ENCODE measurements around the gene TMEM175. TPM values are rescaled to one million over a fixed set of nuclear protein-coding genes. Genes with fewer than 3 reads are reported as not detected.
"Not testable (repeated sequence)": the region's sequence is repeated elsewhere in the genome, so short reads cannot be mapped to it uniquely, and the experiment has no call there.

Gene TMEM175
- total RNA-seq, 8 experiments from 2014 or later = 12.0 to 31.3 (median 27.3) TPM

DNA sequence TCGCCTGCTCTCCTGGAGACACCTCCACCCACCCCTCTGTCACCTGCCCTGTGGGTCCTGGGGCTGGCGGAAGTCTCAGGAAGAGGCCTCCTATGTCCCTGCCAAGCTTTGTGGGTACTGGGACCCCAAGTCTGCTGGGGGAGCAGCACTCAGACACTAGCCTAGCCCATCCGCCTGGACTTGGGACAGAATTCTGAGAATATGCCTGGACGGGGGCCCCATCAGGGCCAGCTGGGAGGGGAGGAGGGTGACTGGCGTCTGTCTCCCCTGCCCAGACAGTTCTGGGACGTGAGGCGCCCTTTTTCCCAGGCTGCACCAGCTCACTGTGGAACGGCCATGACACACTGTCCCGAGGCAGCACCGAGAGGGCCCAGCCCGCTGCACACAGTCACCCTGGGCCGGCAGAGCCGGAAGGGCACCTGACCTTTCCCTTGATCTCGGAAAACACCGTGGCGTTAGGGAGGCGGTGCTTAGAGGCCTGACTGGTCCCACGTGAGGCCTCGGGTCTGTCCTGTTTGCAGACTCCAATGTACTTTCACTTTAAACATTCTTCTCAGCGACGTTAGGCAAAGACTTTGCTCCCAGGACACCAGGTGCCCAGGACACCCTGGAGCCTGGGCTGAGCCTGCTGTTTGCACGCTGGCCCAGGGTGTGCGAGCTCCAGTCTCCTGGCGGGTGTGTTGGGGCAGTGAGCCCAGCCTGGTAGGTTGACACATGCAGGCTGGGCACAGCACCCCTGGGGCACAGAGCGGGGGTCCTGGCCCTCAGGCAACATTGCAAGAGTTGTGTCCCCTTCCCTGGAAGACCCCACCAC lies 60.2 kb downstream of the TMEM175 start:
- Histone ChIP-seq H3K4me1 (replicated peaks in 1 of 2) (peaks cover 3 to 6% of the 10 kb centered on the region in 2 donors), H3K4me3 (no peak overlapping the region), H3K27ac (no peak overlapping the region)
- ATAC-seq (replicated peaks in 6 of 8) = peak in 5 of 8 experiments; percentile 11 to 42 (median 29)
- 56% methylated on average over 7 of the region's 25 CpGs; no CpG with 5 or more reads in 9 of the 10 experiments for WGBS, 10 experiments
- in situ Hi-C loops (cut with MboI; ENCODE audit: low pct_unique_long_range_greater_than_20kb in 2 of 9, low sequenced_read_pairs in 9 of 9, unreplicated experiment in 9 of 9) = no loop called here

DNA sequence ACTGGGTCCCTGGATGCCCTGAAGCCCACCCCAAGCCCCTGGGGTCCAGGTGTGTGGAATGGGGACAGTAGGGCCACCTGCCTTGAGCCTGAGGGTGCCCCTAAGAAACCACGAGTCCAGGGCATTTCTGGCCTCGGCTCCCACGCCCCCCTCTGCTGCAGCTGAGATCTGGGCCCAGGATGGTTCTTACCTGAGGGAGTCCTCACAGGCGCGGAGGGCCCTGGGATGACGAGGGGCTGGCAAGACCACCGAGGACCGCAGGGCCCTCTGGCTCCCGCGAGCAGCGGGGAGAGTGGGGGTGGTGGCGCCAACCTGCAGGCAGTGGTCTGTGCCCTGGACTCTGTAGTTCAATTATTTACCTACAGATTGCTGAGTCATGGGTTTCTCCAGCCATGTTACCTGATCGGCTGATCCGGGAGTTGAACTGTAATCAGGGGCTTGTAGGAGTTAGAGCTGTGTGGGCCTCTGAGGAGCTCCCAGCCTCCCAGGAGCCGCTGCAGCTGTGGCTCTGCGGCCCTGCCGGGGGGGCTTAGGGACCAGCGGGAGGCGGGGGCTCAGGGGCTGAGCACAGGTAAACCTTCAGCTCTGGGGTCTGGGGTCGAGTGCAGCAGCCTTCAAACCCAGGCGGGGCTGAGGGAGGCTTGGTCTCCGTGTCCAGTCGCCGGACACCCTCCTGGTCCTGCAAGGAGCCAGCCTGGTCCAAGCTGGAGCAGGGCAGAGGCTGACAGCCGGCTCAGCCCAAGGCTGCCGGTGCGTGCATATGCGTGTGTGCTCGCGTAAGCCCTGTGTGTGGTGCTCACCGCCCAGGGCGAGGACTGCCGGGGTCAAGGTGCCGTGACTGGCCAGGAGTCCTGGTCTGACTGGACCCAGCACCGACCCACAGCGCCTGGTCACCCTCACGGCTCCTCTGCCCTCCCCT lies 61.1 kb downstream of the TMEM175 start, which contains the start of gene SLC26A1:
TSS of gene SLC26A1 (minus strand) at position 294 of the 919 bp plus-strand sequence. CDS start 1,701 bp downstream, outside the sequence.
- Histone ChIP-seq H3K4me1 (replicated peaks in 1 of 2) (peaks cover 5 to 8% of the 10 kb centered on the region in 2 donors), H3K27ac (no peak within 1 kb of the TSS), H3K4me3 (no peak within 1 kb of the TSS)
- in situ Hi-C loops (cut with MboI; ENCODE audit: low pct_unique_long_range_greater_than_20kb in 2 of 9, low sequenced_read_pairs in 9 of 9, unreplicated experiment in 9 of 9) = no loop called here
- peak in 4 of 8 experiments; percentile 5 to 45 (median 18) for ATAC-seq (replicated peaks in 6 of 8)
- 85 to 100% methylated on average over 3 to 5 of the region's 37 CpGs; no CpG with 5 or more reads in 8 of the 10 experiments for WGBS, 10 experiments

DNA sequence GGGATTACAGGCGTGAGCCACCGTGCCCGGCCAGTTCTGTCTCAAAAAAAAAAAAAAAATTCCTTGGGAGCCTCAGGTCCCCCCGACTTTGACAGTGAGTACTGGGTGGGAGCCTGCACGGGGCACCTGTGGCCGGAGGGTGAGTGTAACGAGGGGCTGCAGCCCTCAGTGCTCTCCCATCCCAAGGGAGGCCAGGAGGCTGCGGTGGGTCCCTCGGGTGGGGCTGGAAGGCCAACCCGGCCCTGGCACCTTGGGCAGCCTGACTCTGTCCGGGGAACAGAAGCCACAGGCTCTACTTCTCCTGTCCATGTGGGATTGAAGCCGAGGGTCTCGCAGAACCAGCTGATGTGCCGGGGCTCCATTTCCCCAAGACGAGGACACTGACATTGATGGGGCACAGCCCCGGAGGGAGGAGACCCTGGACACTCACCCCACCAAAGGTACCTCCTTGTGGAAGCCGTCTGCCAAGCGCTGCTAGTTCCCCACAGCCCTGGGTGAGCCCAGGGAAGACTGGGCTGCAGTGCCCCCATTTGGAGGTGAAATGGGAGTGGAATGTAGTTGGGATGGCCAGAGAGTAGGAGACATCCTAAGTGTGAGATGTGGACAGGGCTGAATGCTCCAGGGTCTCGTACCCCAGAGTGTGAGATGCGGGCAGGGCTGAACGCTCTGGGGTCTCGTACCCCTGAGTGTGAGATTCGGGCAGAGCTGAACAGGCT lies 63.2 kb downstream of the TMEM175 start:
- no peak for ATAC-seq (replicated peaks in 6 of 8)

DNA sequence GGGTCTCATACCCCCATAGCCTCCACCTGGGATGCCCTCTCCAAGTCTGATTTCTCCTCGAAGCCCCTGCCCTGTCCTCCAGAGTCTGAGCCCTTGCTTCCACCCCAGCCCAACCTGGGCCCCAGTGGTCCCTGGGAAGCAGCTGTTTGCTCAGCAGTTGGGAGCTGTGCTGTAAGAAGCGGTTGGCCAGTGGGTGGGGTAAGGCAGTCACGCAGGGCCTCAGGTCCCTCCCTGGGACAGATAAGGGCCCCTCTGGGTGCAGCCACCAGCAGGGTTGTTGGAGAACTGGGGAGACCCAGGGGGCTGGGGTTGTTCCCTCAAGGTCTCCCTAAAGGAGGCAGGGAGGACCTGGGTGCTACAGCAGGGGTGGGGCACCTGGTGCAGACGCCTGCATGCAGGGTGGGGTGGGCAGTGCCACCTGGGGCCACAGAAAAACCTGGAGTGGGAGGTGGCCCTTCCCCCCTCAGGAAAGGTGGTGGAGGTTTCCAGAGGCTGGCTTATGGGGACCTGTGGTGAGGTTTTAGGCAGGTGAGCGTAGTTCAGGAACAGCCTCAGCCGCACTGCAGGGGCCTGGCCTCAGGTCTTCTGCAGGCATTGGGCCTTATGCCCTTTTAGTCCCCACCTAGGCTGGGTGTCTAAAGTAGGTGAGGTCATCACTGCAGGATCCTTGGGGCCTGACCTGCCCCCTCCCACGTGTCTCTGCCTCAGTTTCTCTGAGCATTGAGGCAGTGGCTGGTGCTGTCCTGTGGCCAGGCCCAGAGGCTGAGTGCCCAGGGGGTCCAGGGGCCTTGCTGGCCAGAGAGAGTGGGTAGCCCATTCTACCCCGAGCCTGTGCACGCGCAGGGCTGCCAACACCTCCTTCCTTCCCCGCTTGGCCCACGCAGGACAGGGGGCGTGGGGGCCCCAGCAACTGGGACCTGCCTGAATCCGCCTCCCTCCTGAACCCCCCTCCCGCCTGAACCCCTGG lies 64.1 kb downstream of the TMEM175 start:
- Histone ChIP-seq H3K4me3 (peak overlapping the region in 1 of 5 donors; percentile 25), H3K4me1 (replicated peaks in 1 of 2) (peaks cover 5 to 8% of the 10 kb centered on the region in 2 donors), H3K27ac (no peak overlapping the region)
- ATAC-seq (replicated peaks in 6 of 8) = peak in 2 of 8 experiments; percentile 0 to 3
- in situ Hi-C loops (cut with MboI; ENCODE audit: low pct_unique_long_range_greater_than_20kb in 2 of 9, low sequenced_read_pairs in 9 of 9, unreplicated experiment in 9 of 9) = no loop called here
- WGBS, 10 experiments = 60% methylated on average over 1 of the region's 15 CpGs; no CpG with 5 or more reads in 9 of the 10 experiments

More for the DNA sequence above, 63.2 kb downstream of the TMEM175 start:
- peaks cover 5 to 8% of the 10 kb centered on the region in 2 donors for H3K4me1 ChIP-seq (replicated peaks in 1 of 2)
- H3K4me3 ChIP-seq = no peak overlapping the region
- in situ Hi-C loops (cut with MboI; ENCODE audit: low pct_unique_long_range_greater_than_20kb in 2 of 9, low sequenced_read_pairs in 9 of 9, unreplicated experiment in 9 of 9) = no loop called here
- WGBS, 10 experiments = 80 to 87% (median 82%) methylated on average over 1 to 5 of the region's 23 CpGs; no CpG with 5 or more reads in 6 of the 10 experiments
- no peak overlapping the region for H3K27ac ChIP-seq

DNA sequence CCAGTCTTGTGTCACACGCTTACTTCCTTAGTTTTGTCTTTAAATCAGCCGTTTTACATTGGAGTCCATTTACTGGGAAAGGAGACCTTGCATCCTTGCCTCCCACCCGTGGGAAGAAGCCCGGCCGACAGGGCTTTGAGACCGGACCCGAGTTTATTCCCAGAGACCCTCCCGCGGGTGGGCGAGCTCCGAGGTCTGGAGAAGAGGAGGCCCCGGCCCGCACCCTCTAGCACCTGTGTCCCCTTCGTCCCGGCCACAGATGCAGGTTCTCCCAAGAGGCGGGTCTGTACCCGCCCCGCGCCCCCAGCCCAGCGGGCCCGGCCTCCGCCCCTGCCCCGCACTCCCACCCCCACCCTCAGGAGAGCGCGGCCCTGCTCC lies 64.7 kb downstream of the TMEM175 start:
- H3K4me1 ChIP-seq (replicated peaks in 1 of 2) = peaks cover 5 to 10% of the 10 kb centered on the region in 2 donors
- H3K4me3 ChIP-seq = peak overlapping the region; percentile 14 to 35 (median 28)
- no CpG with 5 or more reads among the region's 25 CpGs for WGBS, 10 experiments
- no peak overlapping the region for H3K27ac ChIP-seq
- in situ Hi-C loops (cut with MboI; ENCODE audit: low pct_unique_long_range_greater_than_20kb in 2 of 9, low sequenced_read_pairs in 9 of 9, unreplicated experiment in 9 of 9) = no loop called here
- peak in 5 of 8 experiments; percentile 2 to 42 (median 33) for ATAC-seq (replicated peaks in 6 of 8)

DNA sequence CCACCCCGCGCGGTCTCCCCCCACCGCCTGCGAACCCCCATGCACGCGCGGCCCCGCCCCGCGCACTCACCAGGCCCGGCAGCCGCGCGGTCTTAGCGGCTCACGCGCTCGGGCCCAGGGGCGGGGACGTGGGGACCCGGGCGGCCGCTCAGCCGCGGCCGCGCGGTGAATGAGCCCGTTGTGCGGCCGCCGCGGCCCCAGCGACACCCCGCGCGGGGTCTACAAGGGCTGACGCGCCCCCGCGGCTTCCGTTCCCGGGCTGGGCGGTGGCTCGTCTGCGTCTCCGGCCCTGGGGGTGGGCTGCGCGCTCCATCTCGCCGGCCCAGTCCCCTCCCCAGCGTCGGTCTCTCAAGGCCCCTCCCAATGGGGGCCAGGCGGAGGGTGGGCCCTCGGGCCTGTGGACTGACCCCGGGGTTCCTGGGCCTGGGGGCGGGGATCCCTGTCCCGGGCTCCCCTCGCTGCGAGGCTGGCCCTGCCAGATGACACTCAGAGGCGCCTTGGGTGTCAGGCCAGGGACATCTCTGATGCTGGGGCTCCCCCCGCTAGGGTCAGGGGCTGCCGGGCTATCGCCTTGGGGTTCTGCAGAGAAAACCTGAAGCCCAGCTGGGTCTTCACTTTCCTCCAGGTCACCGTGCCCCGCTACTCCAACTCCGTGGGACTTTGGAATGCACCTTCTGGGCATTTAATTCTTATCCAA lies 65.3 kb downstream of the TMEM175 start:
- WGBS, 10 experiments = 13% methylated on average over 6 of the region's 68 CpGs; no CpG with 5 or more reads in 9 of the 10 experiments
- H3K27ac ChIP-seq = no peak overlapping the region
- ATAC-seq (replicated peaks in 6 of 8) = peak; percentile 50 to 79 (median 74)
- peak overlapping the region; percentile 14 to 35 (median 28) for H3K4me3 ChIP-seq
- in situ Hi-C loops (cut with MboI; ENCODE audit: low pct_unique_long_range_greater_than_20kb in 2 of 9, low sequenced_read_pairs in 9 of 9, unreplicated experiment in 9 of 9) = no loop called here
- peaks cover 5 to 15% of the 10 kb centered on the region in 2 donors for H3K4me1 ChIP-seq (replicated peaks in 1 of 2)

DNA sequence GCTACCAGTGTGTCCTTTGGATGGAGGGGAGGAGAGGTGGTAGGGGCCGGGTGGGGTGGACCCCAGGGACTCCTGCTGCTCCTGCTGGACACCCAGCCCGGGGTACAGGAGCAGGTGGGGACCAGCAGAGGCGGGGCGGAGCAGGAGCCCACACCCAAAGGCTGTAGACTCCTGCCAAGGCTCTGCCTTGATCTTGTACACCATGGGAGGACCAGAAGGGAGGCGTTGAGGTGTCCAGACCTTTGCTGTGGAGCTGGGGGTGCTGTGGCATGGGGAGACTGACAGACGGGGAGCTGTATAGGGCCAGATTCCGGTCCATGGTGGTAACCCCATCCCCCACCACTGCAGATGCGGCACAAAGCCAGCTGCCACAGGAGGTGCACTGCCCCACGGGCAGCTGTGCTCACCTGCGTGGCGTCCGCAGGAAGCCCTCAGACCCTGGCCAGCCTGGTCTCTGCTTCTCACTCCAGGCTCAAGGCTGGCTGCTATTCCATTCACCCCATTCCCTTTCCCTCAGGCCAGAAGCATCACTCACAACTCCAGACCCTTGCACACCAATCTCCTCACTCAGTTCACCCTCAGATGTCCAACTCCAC lies 65.9 kb downstream of the TMEM175 start:
- H3K4me1 ChIP-seq (replicated peaks in 1 of 2) = peaks cover 5 to 13% of the 10 kb centered on the region in 2 donors
- in situ Hi-C loops (cut with MboI; ENCODE audit: low pct_unique_long_range_greater_than_20kb in 2 of 9, low sequenced_read_pairs in 9 of 9, unreplicated experiment in 9 of 9) = no loop called here
- no peak overlapping the region for H3K4me3 ChIP-seq
- WGBS, 10 experiments = 34 to 63% methylated on average over 4 to 8 of the region's 12 CpGs; no CpG with 5 or more reads in 8 of the 10 experiments
- ATAC-seq (replicated peaks in 6 of 8) = peak in 2 of 8 experiments; percentile 2 to 5
- no peak overlapping the region for H3K27ac ChIP-seq

DNA sequence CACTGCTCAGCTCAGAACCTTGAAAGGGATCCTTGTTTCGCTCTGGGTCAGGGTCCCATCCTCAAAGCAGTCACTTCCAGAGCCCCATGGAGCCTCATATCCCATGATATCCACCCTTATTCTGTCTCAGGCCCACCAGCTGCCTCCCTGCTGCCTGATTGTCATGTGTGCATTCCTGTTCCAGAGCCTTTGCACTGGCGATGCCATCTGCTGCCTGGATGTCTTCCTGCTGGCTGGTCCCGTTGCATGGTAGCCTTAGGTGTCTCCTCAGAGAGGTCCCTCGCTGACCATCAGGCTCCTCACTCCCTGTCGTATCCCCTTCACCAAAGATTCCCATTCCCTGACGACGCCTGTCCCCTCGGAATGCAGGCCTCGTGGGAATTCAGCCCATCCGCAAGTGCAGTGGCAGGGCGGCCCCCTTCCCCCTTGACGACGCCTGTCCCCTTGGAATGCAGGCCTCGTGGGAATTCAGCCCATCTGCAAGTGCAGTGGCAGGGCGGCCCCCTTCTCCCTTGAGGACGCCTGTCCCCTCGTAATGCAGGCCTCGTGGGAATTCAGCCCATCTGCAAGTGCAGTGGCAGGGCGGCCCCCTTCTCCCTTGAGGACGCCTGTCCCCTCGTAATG lies 67.1 kb downstream of the TMEM175 start:
- H3K27ac ChIP-seq; H3K4me3 ChIP-seq; ATAC-seq (replicated peaks in 6 of 8); in situ Hi-C loops (cut with MboI; ENCODE audit: low pct_unique_long_range_greater_than_20kb in 2 of 9, low sequenced_read_pairs in 9 of 9, unreplicated experiment in 9 of 9): not testable (repeated sequence)
- peaks cover 2 to 13% of the 10 kb centered on the region in 2 donors for H3K4me1 ChIP-seq (replicated peaks in 1 of 2)
- WGBS, 10 experiments = 0 to 65% (median 60%) methylated on average over 1 to 10 of the region's 21 CpGs; no CpG with 5 or more reads in 5 of the 10 experiments

DNA sequence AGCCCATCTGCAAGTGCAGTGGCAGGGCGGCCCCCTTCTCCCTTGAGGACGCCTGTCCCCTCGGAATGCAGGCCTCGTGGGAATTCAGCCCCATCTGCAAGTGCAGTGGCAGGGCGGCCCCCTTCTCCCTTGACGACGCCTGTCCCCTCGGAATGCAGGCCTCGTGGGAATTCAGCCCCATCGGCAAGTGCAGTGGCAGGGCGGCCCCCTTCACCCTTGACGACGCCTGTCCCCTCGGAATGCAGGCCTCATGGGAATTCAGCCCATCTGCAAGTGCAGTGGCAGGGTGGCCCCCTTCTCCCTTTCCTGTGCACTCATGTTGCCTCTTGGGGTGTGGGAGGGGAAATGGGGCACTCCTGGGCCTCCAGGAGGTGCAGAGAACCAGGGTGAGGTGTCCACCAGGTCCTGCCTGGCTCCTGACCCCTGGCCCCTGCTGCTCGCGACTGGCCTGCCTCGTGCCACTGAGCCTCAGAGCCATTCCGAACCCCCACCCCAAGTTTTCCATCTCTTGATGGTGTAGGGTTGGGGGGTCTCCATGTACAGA lies 67.7 kb downstream of the TMEM175 start:
- in situ Hi-C loops (cut with MboI; ENCODE audit: low pct_unique_long_range_greater_than_20kb in 2 of 9, low sequenced_read_pairs in 9 of 9, unreplicated experiment in 9 of 9) = no loop called here
- 0 to 74% (median 69%) methylated on average over 1 to 3 of the region's 18 CpGs; no CpG with 5 or more reads in 7 of the 10 experiments for WGBS, 10 experiments
- Histone ChIP-seq H3K4me3 (no peak overlapping the region), H3K27ac (no peak overlapping the region), H3K4me1 (replicated peaks in 1 of 2) (peaks cover 2 to 13% of the 10 kb centered on the region in 2 donors)
- no peak for ATAC-seq (replicated peaks in 6 of 8)

DNA sequence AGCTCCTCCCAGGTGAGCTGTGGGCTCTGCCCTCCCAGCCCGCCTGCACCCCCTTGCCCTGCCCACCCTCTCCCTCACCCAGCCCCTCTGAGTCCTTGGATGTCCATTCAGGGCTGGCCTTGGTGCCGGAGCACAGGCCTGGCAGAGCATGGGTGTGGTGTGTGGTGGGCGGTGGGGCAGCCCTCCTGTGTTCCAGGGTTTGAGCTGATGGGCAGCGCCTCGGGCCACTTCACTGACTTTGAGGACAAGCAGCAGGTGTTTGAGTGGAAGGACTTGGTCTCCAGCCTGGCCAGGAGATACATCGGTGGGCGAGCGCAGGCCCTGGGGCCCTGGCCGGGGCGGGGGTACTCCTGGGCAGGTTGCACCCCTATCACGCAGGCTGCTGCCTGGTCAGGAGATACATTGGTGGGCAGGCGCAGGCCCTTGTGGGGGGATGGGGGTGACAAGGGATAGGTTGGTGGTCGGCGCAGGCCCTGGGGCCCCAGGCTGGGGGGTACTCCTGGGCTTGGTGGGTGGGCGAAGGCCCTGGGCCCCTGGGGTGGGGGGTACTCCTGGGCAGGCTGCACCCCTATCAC lies 68.5 kb downstream of the TMEM175 start:
- no peak for ATAC-seq (replicated peaks in 6 of 8)
- Histone ChIP-seq H3K27ac (no peak overlapping the region), H3K4me1 (replicated peaks in 1 of 2) (peaks cover 2 to 13% of the 10 kb centered on the region in 2 donors), H3K4me3 (no peak overlapping the region)
- 81% methylated on average over 3 of the region's 15 CpGs; no CpG with 5 or more reads in 9 of the 10 experiments for WGBS, 10 experiments
- in situ Hi-C loops (cut with MboI; ENCODE audit: low pct_unique_long_range_greater_than_20kb in 2 of 9, low sequenced_read_pairs in 9 of 9, unreplicated experiment in 9 of 9) = no loop called here

Data from motor neuron (in vitro differentiated cells).